DOHH2 (cell line): ENCODE measurements around the gene CENPO.

Source experiments
- EZH2phosphoT487 ChIP-seq: fragments of 200-600 bp; sonication (generic); IDR thresholded peaks from 2 replicates; pipeline ENCODE4 v1.6.1; 2017; ENCODE audit warnings: borderline replicate concordance, mild to moderate bottlenecking, antibody characterized with exemption, low read length, moderate library complexity, mixed read lengths
- TF ChIP-seq, protein P1 (sequence below): fragments of 200-600 bp; sonication (generic); IDR thresholded peaks from one replicate; pipeline ENCODE4 v1.5.1; 2014; ENCODE audit warnings: antibody characterized with exemption, mild to moderate bottlenecking, low read depth, low read length; ENCODE audit not compliant: poor library complexity, severe bottlenecking

DNA sequence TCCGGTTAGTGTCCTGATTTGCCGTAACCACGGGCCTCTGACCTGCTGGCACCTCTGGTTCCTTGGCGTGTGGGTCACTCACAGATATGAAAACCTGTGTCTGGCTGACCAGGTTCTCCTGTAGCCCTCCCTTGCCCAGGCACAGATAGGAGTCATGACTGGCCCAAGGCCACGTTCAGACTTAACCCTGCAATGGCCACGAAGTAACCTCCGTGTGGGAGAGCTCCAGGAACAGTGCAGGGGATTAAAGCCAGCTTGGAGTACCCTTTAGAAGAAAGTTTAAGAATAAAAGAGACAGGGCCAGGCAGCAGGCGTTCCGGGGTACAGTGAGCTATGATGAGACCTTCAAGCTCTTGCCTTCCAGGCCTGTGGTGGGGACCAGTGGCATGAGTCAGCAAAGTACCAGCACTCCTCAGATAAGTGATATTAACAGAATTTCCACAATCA is 25.5 kb downstream of the CENPO start:
- TF ChIP-seq, protein P1, sequence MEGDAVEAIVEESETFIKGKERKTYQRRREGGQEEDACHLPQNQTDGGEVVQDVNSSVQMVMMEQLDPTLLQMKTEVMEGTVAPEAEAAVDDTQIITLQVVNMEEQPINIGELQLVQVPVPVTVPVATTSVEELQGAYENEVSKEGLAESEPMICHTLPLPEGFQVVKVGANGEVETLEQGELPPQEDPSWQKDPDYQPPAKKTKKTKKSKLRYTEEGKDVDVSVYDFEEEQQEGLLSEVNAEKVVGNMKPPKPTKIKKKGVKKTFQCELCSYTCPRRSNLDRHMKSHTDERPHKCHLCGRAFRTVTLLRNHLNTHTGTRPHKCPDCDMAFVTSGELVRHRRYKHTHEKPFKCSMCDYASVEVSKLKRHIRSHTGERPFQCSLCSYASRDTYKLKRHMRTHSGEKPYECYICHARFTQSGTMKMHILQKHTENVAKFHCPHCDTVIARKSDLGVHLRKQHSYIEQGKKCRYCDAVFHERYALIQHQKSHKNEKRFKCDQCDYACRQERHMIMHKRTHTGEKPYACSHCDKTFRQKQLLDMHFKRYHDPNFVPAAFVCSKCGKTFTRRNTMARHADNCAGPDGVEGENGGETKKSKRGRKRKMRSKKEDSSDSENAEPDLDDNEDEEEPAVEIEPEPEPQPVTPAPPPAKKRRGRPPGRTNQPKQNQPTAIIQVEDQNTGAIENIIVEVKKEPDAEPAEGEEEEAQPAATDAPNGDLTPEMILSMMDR = no peak
- TF ChIP-seq EZH2phosphoT487 = no peak
